Upper lobe of right lung (tissue), 1 donor: Measurements from ENCODE around the gene SERGEF. TPM values are rescaled to one million over a fixed set of nuclear protein-coding genes. Genes with fewer than 3 reads are reported as not detected.

Source experiments
- ATAC-seq: fragments of 200-7000 bp; cut with Tn5 transposase; one replicate; pipeline ENCODE4 v1.9.1; 2020; ENCODE audit warnings: mild to moderate bottlenecking, moderate library complexity
- DNase-seq: peaks from one replicate; pipeline ENCODE4 v3.0.0-alpha.2; 2020
- H3K27ac ChIP-seq: fragments of 200-600 bp; one replicate; pipeline ENCODE4 v1.8.0; 2022
- H3K27me3 ChIP-seq: fragments of 200-600 bp; one replicate; pipeline ENCODE4 v1.8.0; 2022; ENCODE audit warnings: mild to moderate bottlenecking
- H3K36me3 ChIP-seq: fragments of 200-600 bp; one replicate; pipeline ENCODE4 v1.8.0; 2022
- H3K4me1 ChIP-seq: fragments of 200-600 bp; one replicate; pipeline ENCODE4 v1.8.0; 2022
- H3K4me3 ChIP-seq: fragments of 200-600 bp; one replicate; pipeline ENCODE4 v1.8.0; 2022; ENCODE audit warnings: mild to moderate bottlenecking
- H3K9me3 ChIP-seq: fragments of 200-600 bp; one replicate; pipeline ENCODE4 v1.8.0; 2022
- CTCF ChIP-seq: fragments of 200-600 bp; IDR thresholded peaks from one replicate; pipeline ENCODE4 v1.8.0; 2022; ENCODE audit warnings: antibody characterized with exemption
- intact Hi-C: fragments of 100-400 bp; cut with DNase I; formaldehyde crosslinking; loops from one replicate; pipeline ENCODE4 v1.11.0; 2022
- total RNA-seq: library from RNA; stranded (reverse); fragmentation: NEBNext Ultra II Directional; extraction: Animal tissue kit (Norgen Biotek cat#: 25700); gene quantifications from one replicate; pipeline ENCODE4 v1.2.1, GENCODE V29; 2021
- donor health status: DM: no; HTN: yes; CAD: no; lungs with severe emphysema.

Gene SERGEF
- total RNA-seq, 1 donor from 2014 or later, result 37.6 TPM

GRCh38 chr11:17741487-17741886 is 271.4 kb downstream of the SERGEF start:
- no peak for TF ChIP-seq CTCF
- no peak overlapping the region for H3K4me3 ChIP-seq
- no peak overlapping the region for H3K27ac ChIP-seq
- no peaks in the 10 kb centered on the region for H3K9me3 ChIP-seq
- no peaks in the 10 kb centered on the region for H3K36me3 ChIP-seq
- intact Hi-C loops, result no loop called here
- DNase-seq (peak; percentile 31), ATAC-seq (no peak)
- peaks cover 30% of the 10 kb centered on the region for H3K27me3 ChIP-seq
- no peaks in the 10 kb centered on the region for H3K4me1 ChIP-seq

GRCh38 chr11:17740649-17741235 is 272.1 kb downstream of the SERGEF start:
- no peaks in the 10 kb centered on the region for H3K36me3 ChIP-seq
- no peak overlapping the region for H3K27ac ChIP-seq
- DNase-seq (peak; percentile 37), ATAC-seq (no peak)
- H3K9me3 ChIP-seq, result no peaks in the 10 kb centered on the region
- TF ChIP-seq CTCF, result no peak
- H3K4me3 ChIP-seq, result no peak overlapping the region
- intact Hi-C loops, result no loop called here
- peaks cover 37% of the 10 kb centered on the region for H3K27me3 ChIP-seq
- no peaks in the 10 kb centered on the region for H3K4me1 ChIP-seq

GRCh38 chr11:17739945-17740338 is 272.9 kb downstream of the SERGEF start:
- H3K9me3 ChIP-seq, result no peaks in the 10 kb centered on the region
- no peak for TF ChIP-seq CTCF
- DNase-seq (peak; percentile 49), ATAC-seq (no peak)
- intact Hi-C loops, result no loop called here
- no peak overlapping the region for H3K27ac ChIP-seq
- no peaks in the 10 kb centered on the region for H3K36me3 ChIP-seq
- H3K4me3 ChIP-seq, result no peak overlapping the region
- H3K27me3 ChIP-seq, result peaks cover 45% of the 10 kb centered on the region
- no peaks in the 10 kb centered on the region for H3K4me1 ChIP-seq

GRCh38 chr11:17738151-17738973 is 274.5 kb downstream of the SERGEF start:
- Histone ChIP-seq H3K9me3 (no peaks in the 10 kb centered on the region), H3K36me3 (no peaks in the 10 kb centered on the region), H3K27me3 (peaks cover 52% of the 10 kb centered on the region), H3K27ac (no peak overlapping the region), H3K4me3 (no peak overlapping the region), H3K4me1 (peaks cover 3% of the 10 kb centered on the region)
- ATAC-seq (no peak), DNase-seq (peak; percentile 8)
- TF ChIP-seq CTCF, result no peak
- intact Hi-C loops, result no loop called here

Other genes with a start within 250 kb of the SERGEF start
- 0.29 TPM for gene TPH1, start 33.2 kb upstream of the SERGEF start, total RNA-seq
- gene SAAL1, start 93.0 kb upstream of the SERGEF start, total RNA-seq, result 8.8 TPM
- not detected for gene MRGPRX3, start 119.5 kb upstream of the SERGEF start, total RNA-seq
- gene MRGPRX4, start 159.8 kb upstream of the SERGEF start, total RNA-seq, result not detected
- gene SAA4, start 223.8 kb upstream of the SERGEF start, total RNA-seq, result not detected
- gene SAA2, start 235.6 kb upstream of the SERGEF start, total RNA-seq, result 4.2 TPM